NCI-H446 (cell line): ENCODE results near the gene ZHX3.

Experiments
- DNase-seq, 2 experiments: peaks; one replicate each; lab custom pipeline; 2025; lab: John Stamatoyannopoulos, UW

Gene ZHX3

GRCh38 chr20:41355192-41355591, 37.7 kb upstream of the ZHX3 start:
- DNase-seq = no peak

DNA sequence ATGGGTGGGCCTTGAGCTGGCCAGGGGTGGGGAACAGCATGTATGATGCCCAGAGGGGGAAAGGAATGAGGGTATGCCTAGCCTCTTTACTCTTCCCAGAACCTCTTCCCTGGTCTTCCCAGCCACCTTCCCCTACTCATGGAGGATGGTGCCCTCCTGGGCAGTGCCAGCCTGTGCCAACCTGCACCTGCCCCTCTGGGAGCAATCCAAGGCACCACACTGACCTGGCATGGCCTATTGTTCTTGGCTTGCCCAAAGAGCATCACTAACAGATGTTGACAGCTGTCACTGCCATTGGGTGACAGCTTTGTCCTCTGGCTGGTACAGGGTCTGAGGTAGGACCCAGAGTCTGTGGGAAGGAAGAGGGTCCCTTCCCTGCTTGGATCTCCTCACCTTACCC, 36.0 kb upstream of the ZHX3 start:
- no peak for DNase-seq

DNA sequence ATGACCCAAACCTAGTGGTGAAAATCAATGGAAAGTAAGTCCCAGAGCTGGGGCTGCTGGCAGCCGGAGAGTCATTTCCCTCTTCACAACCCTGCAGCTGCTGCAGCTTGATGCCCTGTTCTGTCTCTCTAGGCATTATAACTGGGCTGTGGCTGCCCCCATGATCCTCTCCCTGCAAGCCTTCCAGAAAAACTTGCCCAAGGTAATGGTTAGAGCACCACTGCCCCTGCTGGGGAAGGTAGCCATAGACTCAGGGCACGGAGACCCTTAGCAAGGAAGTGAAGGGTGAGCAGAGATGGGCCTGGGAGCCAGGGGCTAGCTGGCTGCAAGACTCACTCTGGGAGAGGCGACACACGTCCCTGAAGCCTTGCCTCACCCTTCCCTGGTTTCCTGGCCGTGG, 35.1 kb upstream of the ZHX3 start:
- DNase-seq = no peak

DNA sequence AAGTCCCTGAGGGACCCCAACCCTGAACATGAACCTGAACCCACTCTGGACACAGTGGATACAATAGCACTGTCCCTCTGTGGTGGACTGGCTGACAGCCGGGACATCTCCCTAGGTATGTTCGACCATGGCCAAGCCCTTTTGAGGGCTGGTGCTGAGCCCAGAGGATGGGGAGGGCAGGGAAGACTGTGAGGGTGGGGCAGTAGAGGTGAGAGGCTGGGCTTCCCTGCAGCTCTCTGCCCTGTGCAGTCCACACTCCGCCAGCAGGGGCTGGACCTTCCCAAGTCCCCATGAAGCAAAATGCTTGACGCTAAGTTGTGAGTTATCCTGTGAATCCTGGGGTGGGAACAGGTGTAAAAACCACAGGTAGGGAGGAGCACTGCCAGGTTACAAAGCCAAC, 34.6 kb upstream of the ZHX3 start:
- no peak for DNase-seq

GRCh38 chr20:41350408-41350962, 33.0 kb upstream of the ZHX3 start:
- no peak for DNase-seq

- no peak for DNase-seq
These were observed 32.4 kb upstream of the ZHX3 start for GRCh38 chr20:41349943-41350342.

DNA sequence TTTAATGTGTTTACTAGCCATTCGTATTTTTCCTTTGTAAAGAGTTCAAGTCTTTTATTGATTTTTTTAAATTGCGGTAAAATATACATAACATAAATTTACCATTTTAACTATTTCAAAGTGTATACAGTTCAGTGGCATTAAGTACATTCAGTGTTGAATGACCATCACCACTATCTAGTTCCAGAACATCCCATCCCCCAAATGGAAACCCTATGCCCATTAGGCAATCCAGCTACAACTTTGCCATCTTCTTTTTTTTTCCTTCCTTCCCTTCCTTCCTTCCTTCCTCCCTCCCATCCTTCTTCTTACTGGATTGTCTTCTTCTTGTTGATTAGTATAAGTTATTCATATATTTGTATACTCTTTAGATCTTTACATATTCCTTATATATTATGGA, 31.7 kb upstream of the ZHX3 start:
- DNase-seq = no peak

GRCh38 chr20:41348430-41349172, 31.1 kb upstream of the ZHX3 start:
- DNase-seq = no peak

DNA sequence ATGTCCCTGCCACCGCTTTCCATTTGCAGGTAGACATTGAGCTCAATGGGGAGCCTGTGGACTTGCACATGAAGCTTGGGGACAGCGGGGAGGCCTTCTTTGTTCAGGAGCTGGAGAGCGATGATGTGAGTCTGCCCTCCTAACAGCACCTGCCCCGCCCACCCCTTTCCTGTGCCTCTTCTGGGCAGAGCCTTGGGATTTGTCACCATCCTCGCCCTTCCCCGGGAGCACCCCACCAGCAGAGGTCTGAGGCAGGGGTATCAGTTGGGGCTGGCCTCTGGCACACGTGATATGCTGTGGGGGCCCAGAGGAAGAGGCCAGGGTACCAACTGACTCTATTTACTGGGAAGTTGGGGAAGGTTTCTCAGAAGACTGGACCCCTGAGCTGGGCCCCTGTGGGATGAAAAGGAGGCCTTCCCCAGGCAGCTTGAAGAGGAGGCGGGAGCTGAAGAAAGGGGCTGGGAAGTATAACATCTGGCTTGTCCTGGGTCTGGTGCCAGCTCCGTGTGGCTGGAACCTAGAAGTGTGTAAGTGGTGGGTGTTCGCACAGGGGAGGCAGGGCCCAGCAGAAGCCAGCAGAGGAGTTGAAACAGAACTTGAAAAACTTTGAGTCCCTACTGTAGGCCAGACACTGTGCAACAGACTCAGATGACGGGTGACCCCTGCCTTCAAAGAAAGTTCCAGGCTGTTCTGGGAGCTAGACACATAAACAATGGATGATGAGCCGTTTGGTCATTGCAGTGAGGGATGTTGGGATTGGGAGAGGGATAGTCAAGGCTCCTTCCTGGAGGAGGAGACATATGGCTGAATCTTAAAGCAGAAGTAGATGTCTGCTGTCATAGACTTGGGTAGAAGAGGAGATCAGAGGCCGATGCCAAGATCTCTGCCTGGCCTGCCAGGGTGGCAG, 30.2 kb upstream of the ZHX3 start:
- no peak for DNase-seq

DNA sequence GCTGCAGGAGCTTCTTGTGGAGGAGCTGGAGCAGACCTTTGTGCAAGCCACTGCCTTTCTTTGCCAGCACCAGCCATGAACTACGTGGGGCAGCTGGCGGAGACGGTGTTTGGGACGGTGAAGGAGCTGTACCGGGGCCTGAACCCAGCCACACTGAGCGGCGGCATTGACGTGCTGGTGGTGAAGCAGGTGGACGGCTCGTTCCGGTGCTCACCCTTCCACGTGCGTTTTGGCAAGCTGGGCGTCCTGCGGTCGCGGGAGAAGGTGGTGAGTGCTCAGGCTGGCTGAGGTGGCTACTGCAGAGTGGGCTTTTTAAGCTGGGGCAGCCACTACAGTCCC, 28.2 kb upstream of the ZHX3 start:
- DNase-seq = no peak

DNA sequence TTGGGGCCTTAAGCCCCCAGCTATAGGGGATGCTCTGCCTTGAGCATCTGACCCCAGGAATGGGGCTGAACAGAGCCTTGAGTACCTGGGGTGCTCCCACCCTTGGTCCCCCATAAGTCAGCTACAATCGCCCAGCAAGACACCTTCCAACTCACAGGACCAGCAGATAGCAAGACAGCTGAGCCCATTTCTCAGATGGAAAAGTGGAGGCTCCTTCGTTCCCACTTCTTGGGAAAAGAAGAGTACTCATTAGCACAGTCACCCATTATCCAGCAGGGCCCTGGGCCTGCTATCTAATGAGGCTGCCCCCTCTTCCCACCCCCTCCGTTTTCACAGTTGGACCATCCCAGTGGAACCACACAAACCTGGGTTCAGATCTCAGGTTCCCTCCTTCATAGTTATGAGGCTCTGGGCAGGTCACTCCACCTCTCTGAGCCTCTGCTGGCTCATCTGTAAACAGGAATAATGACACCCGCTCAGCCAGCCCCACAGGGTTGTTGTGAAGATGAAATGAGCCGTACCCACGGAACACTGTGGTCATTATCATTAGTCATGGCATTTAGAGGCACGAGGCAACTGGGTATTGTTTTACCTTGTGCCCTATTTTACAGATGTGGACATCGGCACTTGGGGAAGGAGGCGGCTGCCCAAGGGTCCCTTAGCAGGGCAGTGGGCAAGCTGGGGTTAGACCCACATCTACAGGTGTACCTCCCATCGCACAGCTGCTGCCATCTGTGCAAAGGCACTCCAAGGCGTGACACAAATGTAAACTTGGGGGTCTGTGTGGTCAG, 27.6 kb upstream of the ZHX3 start:
- DNase-seq = no peak

DNA sequence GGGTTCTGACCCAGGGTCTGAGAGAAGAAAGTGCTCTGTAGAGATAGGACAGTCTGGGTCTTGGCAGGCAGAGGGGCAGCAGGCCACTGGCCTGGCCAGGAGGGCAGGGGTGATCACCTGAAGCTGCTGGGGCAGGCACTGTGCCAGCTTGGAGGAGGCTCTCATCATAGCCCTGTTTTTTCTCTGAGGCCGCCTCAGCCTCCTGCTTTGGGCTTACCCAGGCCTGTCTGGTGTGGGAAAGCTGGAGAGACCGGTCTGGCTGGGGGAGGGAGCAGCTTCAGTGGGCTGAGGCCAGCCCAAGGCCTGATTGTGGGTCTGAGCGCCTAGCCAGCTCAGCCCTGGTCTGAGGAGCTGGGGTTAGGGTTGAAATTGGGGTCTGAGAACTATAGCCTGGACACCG, 26.9 kb upstream of the ZHX3 start:
- DNase-seq = no peak

GRCh38 chr20:41342474-41343464, 25.2 kb upstream of the ZHX3 start:
- DNase-seq = no peak

- peak in 1 of 2 experiments; percentile 61 for DNase-seq
These were observed 23.0 kb upstream of the ZHX3 start, which contains the start of gene LPIN3 for GRCh38 chr20:41340327-41341055. Gene LPIN3, plus strand, starts transcription at chr20:41340821. Its CDS starts 4,983 bp downstream, at chr20:41345804.

DNA sequence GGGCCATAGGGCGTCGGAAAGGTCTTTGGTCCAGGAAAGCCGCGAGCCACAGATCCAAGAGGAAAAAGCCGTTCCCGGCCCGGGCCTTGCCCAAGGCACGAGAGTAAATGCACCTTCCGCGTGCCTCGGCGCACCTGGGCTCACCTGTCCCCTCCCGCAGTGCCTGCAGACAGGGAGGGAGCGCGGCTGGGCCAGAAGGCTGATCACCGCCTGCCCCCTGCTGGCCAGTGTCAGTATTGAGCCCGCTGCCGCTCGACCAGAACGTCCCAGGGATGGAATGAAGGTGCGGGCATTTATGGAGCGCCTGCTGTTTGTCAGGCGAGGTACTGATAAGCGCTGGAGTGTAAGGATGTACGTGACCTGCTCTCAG, 22.4 kb upstream of the ZHX3 start:
- peak in 1 of 2 experiments; percentile 57 for DNase-seq

DNA sequence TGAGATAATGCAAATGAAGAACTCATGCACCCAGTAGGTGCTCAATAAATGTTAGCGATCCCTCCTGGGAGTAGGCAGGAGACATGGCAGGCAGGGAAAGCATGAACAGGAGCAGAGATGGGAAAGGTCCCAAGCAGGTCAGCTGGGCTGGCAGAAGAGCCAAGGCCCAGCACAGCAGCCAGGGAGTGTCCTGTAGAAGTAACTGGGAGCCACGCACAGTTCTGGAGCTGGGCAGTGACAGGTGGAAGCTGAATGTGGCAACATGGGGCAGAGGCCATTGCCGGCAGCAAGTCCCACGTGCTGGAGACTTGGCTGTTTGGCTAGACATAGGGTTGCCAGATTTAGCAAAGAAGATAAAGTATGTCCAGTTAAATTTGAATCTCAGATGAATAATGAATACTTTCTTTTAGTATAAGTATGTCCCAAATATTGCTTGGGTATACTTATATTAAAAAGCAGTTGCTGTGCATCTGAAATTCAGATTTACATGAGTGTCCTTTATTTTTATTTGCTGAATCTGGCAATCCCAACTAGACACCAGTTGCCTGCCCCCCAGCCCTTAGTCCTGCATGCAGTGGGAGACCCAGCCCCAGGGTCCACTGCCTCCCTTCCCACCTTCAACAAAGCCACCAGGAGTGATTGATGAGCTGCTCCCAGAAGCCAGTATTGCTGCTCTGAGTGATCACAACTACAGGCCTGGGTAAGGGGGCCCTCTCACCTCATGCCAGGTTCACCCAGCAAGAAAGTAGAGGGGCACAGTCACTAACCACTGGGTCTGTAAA, 19.4 kb upstream of the ZHX3 start:
- DNase-seq = no peak

GRCh38 chr20:41335591-41335990, 18.1 kb upstream of the ZHX3 start:
- no peak for DNase-seq

- no peak for DNase-seq
These were observed 17.2 kb upstream of the ZHX3 start for GRCh38 chr20:41334443-41335421.
